Activated T-cell treated with anti-CD3 and anti-CD28 coated beads, Interleukin-2, amount 50 U/mL, for 1 hour (primary cell): Measurements from ENCODE around the gene OFD1.

Source experiments
- DNase-seq: peaks from one replicate; pipeline ENCODE4 v3.0.0-alpha.2; 2020

The OFD1 gene

DNA sequence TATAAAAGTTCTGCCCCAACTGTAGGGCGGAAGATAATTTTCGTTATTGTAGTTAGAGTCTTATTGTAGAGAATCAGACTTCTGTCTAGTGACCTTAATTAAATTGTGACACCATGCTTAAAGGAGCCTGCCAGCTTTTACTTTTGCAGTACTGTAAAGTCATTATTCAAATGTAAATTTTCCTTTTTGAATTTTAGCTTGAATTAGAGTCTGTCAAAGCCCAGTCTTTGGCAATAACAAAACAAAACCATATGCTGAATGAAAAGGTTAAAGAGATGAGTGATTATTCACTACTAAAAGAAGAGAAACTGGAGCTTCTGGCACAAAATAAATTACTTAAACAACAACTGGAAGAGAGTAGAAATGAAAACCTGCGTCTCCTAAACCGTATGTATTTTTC is 21.8 kb downstream of the OFD1 start:
- DNase-seq, result no peak

DNA sequence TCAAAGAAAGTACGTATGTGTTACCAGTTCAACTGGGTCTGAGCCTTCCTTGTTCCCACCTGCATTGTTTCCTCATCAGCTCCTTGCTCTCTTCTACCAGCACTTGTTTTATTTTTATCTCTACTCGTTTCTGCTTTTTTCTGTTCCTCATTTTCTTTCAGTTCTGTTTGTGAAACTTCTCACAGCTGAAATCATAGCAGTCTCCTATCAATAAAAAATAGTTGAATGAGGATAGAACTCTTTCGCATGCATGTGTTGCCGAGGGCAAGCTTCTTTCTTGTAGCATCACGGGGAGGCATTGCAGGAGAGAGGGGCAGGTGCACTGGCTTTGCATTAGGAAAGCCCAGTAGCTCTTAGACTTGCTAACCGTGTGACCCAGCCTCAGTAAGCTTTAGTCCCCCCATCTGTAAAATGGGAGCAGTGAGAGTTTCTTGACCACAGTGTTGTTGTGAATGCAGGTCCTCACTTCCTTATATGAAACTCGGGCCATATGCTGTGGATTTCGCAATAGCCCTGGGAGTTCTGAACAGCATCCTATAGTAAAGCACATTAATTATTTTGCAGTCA is 24.7 kb downstream of the OFD1 start:
- no peak for DNase-seq

DNA sequence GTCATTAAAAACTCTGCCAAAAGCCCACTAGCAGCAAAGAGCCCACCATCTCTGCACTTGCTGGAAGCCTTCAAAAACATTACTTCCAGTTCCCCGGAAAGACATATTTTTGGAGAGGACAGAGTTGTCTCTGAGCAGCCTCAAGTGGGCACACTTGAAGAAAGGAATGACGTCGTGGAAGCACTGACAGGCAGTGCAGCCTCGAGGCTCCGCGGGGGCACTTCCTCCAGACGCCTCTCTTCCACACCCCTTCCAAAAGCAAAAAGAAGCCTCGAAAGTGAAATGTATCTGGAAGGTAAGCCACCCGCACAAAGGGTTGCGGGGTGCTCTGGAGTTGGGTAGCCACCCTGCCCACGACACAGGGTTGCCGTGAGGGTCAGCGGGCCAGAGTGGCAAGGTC is 25.9 kb downstream of the OFD1 start:
- no peak for DNase-seq

DNA sequence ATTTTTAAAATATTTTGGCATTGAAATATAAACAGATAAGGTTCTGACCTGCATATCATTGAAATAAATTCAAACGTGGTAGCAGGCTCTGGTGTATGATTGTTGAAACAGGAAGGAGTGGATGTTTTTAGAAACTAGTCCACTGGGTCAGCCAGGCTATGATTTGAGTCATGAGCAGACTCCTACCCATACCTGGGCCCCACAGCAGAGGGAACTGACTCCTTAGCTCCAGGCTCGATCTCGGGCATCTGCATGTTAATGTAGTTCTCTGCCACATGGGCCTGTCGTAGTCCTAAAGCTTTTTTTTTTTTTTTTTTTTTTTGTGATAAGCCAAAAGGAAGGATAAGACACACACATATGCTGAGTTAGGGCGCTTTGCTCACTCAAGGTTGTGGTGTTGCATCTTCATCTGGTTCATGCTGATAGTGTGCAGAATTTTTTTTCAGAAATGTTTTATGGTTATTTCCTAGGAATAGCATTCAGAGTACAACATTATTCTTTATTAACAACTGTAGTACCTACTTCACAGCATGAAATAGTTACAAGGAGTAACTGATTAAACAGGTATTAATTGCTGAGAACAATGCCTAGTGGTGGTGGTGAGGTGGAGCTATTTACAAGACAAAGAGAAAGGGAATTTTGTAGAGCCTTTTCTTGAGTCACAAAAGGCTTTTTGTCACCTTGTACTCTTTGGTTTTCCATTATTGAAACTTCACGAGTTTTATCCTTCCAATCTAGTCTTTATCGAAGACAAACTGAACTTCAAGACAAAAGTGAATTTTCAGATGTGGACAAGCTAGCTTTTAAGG is 27.3 kb downstream of the OFD1 start:
- DNase-seq, result no peak

DNA sequence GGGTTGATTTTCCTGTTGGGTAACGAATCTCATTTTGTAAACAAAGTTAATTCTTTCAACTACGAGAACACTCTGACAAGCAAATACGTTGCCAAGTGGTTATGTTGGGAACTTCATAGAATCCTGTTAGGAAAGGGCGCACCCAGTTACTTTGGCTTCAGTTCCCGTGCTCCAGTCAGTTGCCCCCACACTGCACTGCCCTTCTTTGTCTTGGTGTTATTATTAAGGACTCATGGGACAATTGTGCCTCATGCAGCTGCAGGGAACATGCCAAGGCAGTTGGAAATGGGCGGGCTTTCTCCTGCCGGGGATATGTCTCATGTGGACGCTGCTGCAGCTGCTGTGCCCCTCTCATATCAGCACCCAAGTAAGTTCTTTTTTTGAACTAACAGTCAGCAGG is 28.9 kb downstream of the OFD1 start:
- DNase-seq, result no peak

DNA sequence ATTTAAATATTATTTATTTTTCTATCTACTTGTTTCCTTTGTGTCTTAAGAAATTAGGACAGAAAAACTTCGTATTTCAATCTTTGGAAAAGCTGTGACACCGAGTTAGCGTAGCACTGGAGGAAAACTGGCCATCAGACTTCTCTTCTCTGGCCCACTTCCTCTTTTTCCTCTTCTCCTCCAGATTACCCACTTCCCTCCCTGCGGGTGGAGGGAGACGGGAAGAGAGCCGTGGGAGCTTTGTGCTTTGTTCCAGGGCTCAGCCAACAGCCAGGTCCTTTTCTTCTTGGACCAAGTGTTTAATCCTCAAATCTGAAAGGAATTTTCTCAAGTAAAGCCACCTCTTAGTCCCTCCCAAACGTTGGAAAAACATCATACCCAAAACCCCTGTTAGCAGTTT is 29.7 kb downstream of the OFD1 start:
- no peak for DNase-seq

DNA sequence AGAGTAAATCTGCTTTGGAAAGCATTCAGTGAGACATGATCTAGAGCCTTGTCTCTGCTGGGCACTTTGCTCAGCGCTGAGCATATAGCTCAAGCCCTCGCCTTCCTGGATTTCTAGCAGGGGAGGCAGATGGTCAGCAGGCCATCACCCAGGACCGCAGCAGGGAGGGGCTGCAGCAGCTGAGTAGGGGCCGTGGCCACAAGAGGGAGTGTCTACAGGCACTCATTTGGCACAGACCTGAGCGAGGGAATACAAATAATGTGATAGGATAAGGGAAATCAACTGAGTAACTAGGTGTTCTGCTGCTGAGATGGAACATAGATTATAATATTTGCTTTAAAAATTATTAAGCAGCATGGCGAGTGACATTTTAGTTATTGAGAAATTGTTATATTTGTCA is 30.2 kb downstream of the OFD1 start:
- DNase-seq, result no peak

DNA sequence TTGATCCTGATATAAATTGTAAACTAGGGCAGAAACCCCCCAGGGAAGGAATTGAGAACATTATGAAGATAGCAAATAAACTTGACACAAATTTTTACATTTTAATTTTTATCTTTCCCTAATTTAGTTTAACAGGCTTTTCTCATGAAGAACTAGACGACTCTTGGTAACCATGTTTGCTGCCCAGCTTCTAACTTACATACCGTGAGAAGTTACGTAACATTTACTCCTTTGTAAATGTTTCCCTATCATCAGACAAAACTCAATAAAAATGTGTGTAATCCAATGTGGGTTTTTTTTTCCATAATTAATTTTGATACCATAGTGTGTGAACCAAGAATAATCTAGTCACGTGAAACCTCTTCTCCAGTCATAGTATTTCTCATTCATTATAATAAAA is 34.4 kb downstream of the OFD1 start:
- DNase-seq, result no peak

DNA sequence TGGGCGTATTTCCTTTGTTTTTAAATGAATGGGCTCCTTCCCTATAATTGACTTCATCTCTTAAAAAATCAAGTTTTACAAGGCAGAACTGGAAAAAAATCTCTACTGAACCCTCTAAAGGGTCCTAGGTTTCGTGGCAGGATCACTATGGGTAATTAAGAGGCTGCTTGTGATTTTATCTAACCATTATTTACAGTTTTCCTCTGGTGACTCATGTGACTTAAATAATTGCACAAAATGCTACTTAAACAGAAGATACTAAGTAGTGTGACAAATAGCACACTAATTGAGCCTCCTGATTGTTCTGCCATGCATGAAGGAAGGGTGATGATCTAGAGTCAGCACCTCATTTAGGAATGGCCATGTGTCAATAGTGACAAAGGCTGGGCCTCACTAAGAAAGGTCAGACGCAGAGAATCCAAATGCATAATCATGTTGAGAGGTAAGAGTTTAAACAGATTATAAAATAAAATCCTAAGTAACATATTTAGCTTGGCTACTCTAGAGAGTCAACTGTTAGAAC is 35.5 kb downstream of the OFD1 start:
- no peak for DNase-seq

DNA sequence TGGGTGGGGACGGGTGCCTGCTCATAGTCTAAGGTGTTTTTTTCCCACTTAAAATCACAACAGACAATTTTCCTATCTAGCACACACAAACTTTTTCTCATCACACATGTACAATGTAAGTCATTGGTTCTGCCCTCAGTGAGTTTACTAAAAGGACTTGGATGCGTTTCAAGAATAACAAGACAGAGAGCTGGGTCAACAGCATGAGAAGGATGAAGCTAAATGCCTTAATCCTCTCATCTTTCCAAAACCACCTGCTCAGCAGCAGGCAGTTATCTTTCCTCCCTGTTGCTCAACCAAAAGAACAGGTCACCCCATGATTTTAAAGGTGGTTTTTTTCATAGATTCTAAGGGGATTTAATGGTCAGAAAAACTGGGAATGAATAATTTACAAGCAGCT is 40.1 kb downstream of the OFD1 start:
- no peak for DNase-seq

DNA sequence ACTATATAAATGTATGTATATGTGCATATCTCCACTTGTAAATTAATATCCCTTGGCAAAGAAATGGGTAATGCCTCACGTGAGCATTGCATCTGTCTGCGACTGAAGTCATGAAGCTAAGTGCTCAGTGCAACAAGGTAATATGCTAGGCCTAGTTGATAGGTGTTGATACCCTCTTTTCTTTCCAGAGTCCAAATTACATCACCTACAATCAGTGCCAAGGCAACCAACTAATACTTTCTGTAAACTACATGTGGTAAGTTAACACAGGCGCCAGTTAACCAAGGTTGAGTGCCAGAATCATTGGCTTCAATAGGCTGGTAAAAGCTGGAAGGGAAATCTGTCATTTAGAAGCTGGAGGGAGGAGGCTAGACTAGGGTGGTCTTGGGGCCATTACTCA is 41.3 kb downstream of the OFD1 start:
- no peak for DNase-seq

DNA sequence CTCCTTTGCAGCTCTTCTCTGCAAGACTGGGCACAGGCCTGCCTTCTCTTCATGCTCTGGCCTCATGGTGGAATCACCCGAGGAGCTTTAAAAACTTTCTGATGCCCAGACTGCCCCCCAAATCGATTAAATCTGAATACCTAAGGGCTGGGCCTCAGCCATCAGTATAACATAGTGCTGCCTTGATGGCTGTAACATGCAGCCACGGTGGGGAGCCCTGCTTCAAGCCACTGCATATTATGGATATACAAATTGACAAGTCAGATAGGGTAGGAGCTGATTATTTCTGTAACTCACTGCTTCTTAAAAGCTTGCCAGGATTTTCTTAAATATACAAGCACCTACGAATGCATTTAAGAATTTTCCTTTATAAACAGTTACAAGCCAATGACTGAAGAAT is 41.8 kb downstream of the OFD1 start:
- DNase-seq, result no peak

DNA sequence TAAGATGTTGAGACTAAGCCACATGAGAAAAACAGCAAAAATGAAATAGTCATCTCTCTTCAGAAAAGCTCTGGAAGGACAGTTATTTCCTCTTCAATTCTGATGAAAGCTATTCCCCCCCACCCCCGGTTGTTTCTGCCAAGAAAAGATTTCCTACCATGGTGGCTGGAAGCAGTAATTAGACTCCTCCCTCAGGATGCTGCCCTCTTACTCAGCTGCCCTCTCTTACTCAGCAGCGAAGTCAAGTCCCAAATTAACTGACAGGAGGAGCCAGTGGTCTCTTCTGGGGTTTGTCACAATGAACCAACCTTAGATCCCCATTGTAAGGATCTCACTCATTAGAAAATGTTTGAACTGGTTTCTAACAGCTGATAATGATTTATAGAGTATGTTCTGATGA is 44.4 kb downstream of the OFD1 start:
- DNase-seq, result no peak

DNA sequence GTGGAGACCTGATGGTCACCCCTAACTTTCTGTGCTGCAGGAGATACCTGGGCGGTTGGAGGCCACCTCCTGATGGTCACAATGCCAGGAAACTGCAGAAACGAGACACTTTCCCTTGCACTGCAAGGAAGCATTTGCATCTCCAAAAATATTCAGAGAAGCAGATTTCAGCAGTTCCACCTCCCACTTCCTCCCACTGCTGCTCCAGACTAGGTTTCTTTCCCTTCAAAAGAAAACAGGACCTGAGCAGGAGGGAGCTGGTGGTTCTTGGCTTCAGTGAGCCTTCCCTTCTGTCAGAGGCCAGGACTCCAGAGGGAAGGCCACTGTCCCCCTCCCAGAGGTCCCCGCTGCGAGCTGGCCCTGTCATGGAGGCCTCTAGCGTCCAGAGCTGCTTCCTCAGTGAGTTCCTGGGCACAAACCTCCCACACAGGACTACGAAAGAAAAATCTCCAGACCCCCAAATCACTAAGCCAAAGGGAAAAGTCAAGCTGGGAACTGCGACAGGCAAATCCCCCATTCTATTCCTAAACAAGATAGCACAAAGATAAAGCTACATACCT is 46.4 kb downstream of the OFD1 start:
- no peak for DNase-seq

DNA sequence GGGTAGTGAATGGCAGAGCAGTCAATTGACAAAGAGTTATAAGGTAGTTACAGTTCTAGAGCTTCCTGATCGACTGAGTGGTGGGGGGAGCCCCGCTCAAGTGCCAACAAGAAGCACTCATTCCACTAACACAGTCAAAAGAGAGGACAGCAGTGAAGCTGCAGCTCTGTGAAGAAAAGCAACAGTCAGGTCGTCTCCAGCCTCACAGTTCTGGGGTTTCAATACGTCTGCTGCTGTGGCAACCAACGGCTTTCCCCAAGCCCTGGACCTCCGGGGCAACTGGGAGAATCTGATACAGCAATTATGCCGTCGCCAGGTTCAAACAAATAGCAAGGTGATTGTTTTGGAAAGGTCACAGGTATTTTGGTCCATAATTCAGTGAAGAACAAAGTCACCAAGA is 51.5 kb downstream of the OFD1 start:
- no peak for DNase-seq

DNA sequence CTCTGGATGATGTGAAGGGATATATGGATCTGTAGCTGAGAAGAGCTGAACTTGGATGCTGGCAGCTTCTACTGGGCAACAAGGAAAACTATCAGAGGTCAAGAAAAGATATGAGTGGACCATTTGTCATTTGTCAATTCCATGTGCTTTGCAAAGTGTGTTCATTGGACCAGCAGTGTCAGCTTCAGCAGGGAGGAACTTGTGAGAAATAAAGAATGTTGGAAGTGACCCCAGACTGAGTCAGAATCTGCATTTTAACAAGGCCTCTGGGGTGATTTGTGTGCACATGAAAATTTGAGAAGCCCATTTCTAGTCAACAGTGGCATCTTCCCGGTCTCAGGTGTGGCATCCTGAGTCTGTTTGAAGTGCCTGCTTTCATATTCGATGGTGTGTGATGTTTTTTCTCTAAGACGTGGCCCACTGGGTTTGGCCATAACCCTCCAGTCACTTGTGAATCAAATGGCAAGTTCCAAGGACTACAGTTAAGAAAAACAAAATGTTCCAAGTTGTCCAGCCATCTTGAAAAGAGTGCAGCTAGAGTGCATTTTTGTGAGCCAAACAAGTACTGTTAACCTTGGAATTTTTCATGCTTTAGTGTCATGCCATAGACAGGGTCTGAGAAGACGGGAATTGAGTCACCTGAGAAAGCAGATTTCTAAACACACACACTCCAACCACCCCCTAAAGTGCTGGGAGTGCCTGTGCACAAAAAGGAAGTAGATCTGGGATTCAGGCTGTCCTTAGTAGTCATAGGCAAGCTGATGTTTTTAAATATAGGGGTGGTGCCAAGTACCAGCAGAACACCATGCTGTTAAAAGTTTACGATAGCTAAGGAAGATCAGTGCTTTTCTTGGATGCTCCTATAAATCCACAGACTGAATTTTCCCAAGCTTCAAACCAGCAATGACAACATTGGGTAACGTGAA is 55.9 kb downstream of the OFD1 start:
- no peak for DNase-seq

DNA sequence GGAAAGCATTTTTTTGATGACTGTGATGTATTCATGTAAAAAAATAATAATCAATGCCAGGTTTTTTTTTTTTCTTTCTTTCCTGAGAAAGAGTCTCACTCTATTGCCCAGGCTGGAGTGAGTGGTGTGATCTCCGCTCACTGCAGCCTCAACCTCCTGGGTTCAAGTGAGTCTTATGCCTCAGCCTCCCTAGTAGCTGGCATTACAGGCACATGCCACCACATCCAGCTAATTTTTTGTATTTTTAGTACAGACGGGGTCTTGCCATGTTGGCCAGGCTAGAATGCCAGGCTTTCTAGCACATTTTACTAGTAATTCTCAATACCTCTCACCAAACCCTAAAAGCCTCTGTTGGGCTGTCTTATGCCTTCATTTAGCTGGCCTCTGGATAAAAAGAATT is 56.6 kb downstream of the OFD1 start:
- DNase-seq, result no peak

DNA sequence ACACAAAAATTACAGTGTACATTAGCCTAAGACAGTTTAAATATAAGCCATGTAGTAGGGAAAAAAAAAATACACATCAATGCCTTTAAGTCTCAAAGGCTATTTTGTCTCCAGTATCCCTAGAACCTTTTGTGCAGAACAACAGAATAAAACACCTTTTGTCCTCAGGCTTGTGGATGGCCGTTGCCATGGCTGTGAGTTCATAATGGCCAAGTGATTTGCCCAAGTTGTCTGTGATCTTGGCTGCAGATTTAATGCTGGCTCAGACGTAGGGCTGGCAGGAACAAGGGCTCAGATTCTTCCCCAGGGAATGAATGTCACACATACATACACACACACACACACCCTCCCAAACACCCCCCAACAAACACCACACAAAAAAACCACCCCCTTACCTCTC is 57.0 kb downstream of the OFD1 start:
- no peak for DNase-seq

DNA sequence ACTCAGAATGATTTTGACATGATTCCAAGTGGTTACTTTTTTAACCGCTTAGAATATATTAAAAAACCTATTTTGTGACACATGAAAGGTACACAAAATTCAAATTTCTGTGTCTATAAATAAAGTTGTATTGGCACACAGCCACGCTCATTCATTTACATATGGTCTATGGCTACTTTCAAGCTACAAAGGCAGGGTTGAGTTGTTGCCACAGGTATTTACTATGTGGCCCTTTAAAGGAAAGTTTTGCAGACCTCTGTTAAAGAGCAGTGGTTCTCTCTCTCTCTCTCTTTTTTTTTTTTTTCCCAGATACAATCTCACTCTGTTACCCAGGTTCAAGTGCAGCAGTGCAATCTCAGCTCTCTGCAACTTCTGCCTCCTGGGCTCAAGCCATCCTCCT is 59.3 kb downstream of the OFD1 start:
- no peak for DNase-seq

DNA sequence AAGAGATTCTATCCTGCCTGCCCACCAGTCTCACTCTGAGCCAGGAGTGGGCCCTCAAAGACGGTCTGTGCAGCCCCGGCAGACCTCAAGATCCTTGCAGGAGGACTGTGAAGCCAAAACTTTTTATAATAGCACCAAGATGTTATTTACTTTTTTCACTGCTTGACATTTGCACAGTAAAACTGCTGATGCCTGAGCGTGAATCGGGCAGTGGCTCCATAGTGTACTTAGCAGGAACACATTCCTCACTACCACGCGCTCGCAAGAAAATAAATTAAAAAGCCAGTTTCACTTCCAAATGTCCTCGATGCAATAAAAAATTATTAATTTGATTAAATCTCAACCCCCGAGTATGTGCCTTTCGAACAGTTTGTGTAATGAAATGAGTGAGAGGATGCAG is 59.9 kb downstream of the OFD1 start:
- no peak for DNase-seq

DNA sequence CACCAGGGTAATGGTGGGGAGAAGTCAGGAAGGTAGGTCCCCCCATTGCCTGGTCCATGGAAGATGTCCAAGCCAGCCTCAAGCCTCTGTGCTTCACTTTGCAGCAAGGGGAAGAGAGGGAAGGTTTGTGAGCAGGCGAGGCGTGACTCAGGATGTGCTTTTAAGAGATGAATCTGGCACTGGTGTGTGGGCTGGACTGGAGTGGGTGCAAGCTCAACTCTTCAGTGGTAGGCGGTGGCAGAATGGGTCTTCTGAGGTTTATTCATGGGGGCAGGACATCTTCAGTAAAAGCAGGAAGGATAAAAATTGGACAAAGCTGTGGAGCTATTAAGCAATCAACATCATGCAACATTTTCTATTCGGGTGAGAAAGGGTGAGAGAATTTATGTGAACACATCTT is 63.0 kb downstream of the OFD1 start:
- no peak for DNase-seq

DNA sequence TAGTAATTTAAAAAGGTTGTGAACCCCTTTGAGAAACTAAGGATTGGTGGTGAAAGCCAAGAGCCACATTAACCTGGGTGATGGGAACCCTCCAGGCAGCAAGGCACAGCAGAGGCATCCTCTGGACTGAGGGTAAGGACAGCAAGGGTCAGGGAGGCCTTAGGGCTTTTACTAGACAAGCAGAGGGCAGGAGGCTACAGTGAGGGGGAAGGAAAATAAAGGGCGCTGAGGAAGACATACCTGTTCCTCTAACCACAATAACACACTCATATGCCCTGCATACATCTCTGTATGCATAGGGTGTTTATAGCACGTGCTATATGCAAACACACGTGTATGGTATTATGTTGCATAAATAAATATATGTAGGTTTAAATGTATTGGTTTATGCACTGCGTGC is 63.6 kb downstream of the OFD1 start:
- DNase-seq, result no peak

DNA sequence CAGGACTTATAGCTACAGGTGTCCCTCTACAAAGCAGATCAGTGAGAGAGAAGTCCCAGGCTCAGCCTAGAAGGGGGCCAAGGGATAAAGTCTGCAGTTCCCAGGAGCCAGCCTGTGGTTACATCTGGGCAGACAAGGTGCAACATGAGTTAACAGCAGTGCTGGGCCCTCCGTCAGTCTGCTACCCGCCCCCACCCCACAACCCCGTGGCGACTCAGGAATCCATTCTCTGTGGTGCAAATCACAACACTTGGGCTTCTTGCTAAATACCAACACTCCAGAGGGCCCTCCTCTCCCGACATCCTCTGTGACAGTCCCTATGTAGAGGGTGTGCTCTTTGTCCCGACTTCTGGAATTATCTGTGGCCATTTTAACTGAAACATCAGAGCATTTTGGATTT is 68.6 kb downstream of the OFD1 start:
- no peak for DNase-seq
